ENCODE measurements around the gene OTUD5.

DNA sequence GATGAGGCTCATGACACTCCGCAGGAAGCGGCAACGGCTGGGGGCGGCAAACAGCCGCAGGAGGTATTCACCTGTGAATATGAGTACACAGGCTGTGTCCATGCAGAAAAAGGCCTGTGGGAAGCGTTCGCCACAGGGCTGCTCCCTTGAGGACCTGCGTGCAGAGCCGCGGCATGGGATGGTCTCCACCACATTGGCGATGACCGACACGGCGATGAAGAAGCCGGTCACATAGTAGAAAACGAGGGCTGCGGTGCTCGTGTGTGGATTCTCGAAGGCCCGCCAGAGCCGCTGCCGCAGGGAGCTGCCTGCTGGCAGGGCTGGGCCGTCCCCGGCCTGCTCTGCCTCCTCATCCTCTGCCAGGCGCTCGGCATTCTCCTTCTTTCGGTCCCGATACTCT lies 12.1 kb upstream of the OTUD5 start:
- TF ChIP-seq, protein P1, sequence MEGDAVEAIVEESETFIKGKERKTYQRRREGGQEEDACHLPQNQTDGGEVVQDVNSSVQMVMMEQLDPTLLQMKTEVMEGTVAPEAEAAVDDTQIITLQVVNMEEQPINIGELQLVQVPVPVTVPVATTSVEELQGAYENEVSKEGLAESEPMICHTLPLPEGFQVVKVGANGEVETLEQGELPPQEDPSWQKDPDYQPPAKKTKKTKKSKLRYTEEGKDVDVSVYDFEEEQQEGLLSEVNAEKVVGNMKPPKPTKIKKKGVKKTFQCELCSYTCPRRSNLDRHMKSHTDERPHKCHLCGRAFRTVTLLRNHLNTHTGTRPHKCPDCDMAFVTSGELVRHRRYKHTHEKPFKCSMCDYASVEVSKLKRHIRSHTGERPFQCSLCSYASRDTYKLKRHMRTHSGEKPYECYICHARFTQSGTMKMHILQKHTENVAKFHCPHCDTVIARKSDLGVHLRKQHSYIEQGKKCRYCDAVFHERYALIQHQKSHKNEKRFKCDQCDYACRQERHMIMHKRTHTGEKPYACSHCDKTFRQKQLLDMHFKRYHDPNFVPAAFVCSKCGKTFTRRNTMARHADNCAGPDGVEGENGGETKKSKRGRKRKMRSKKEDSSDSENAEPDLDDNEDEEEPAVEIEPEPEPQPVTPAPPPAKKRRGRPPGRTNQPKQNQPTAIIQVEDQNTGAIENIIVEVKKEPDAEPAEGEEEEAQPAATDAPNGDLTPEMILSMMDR (IDR thresholded peaks at IDR 0.05) = no peak
- TF ChIP-seq CHD2 (IDR thresholded peaks at IDR 0.05; ENCODE audit: low read length, partially characterized antibody) (no peak), CEBPB (IDR thresholded peaks at IDR 0.05) (no peak), SMC3 (IDR thresholded peaks at IDR 0.05) (no peak)
- TF ChIP-seq, protein P2, sequence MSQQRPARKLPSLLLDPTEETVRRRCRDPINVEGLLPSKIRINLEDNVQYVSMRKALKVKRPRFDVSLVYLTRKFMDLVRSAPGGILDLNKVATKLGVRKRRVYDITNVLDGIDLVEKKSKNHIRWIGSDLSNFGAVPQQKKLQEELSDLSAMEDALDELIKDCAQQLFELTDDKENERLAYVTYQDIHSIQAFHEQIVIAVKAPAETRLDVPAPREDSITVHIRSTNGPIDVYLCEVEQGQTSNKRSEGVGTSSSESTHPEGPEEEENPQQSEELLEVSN (IDR thresholded peaks at IDR 0.05; ENCODE audit: borderline replicate concordance, low read depth) = no peak

All from A549 (cell line).